ENCODE data around the gene STK17B. TPM values are rescaled to one million over a fixed set of nuclear protein-coding genes. Genes with fewer than 3 reads are reported as not detected.

Gene STK17B
- total and polyA plus RNA-seq, 2 of the 8 experiments (the other 6 are each of a cell fraction or from before 2014, with no cell fraction given), result 1.8 to 10.5 TPM

GRCh38 chr2:196131384-196131937 is 39.9 kb downstream of the STK17B start (continued):
- TF ChIP-seq CHD7 (IDR thresholded peaks at IDR 0.05; ENCODE audit: insufficient replicate concordance, low read length) (no peak), KDM1A (IDR thresholded peaks at IDR 0.05; ENCODE audit: borderline replicate concordance, low read length) (no peak), JUN (IDR thresholded peaks at IDR 0.05; ENCODE audit: low read depth, low read length) (no peak), EGR1 (IDR thresholded peaks at IDR 0.05; ENCODE audit: borderline replicate concordance, low read depth, low read length) (no peak), RXRA (IDR thresholded peaks at IDR 0.05; ENCODE audit: insufficient read depth, low read depth, low read length) (0 out of 2 replicates have a peak, but pooled peaks have one; percentile 57), CBX5 (IDR thresholded peaks at IDR 0.05; ENCODE audit: low read depth, low read length) (no peak), PHF8 (conservative IDR thresholded peaks at IDR 0.05; ENCODE audit: low read depth, low read length) (no peak), POU5F1 (IDR thresholded peaks at IDR 0.05; ENCODE audit: low read depth, low read length) (no peak), POLR2AphosphoS5 (IDR thresholded peaks at IDR 0.05; ENCODE audit: low read depth, low read length) (no peak), TEAD4 (IDR thresholded peaks at IDR 0.05; ENCODE audit: low read depth, low read length) (0 out of 2 replicates have a peak, but pooled peaks have one; percentile 8), KDM4A (IDR thresholded peaks at IDR 0.05; ENCODE audit: low read depth, low read length, severe bottlenecking) (no peak)

All from H1 (cell line).